A673 (cell line): ENCODE results near the gene IDE.

Experiments used
- EZH2 ChIP-seq: fragments of 200-600 bp; sonication (generic); IDR thresholded peaks from 2 replicates; pipeline ENCODE4 v1.6.1; 2017; ENCODE audit warnings: borderline replicate concordance, low read depth, mild to moderate bottlenecking, mixed read lengths, antibody characterized with exemption, low read length; ENCODE audit not compliant: poor library complexity, severe bottlenecking
- TF ChIP-seq, protein P1 (sequence below): fragments of 300-800, 200-600 bp; sonication (generic); conservative IDR thresholded peaks from 2 replicates; pipeline ENCODE4 v1.5.1; 2017; ENCODE audit warnings: low read depth, mild to moderate bottlenecking, antibody characterized with exemption, low read length, moderate library complexity, mixed read lengths

DNA sequence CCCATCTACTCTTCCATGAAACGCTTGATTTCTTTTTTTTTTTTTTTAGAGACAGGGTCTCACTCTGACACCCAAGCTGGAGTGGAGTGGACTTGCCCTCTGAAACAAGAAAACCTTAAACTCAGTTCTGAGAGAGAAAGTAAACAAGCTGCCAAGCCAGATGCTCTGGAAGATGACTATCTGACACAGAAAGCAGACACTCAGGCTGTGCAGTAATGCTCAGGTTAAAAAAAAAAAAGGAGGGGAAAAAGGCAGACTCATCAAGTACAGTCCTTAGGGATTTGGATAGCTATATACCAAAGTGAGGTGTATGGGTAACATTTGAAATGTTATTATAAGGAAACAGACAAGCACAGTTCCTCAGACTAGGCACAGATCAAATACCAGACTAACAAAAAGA lies 80.5 kb downstream of the IDE start:
- TF ChIP-seq, protein P1, sequence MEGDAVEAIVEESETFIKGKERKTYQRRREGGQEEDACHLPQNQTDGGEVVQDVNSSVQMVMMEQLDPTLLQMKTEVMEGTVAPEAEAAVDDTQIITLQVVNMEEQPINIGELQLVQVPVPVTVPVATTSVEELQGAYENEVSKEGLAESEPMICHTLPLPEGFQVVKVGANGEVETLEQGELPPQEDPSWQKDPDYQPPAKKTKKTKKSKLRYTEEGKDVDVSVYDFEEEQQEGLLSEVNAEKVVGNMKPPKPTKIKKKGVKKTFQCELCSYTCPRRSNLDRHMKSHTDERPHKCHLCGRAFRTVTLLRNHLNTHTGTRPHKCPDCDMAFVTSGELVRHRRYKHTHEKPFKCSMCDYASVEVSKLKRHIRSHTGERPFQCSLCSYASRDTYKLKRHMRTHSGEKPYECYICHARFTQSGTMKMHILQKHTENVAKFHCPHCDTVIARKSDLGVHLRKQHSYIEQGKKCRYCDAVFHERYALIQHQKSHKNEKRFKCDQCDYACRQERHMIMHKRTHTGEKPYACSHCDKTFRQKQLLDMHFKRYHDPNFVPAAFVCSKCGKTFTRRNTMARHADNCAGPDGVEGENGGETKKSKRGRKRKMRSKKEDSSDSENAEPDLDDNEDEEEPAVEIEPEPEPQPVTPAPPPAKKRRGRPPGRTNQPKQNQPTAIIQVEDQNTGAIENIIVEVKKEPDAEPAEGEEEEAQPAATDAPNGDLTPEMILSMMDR = no peak
- TF ChIP-seq EZH2 = no peak
